ENCODE measurements around the gene TPRX1. TPM values are rescaled to one million over a fixed set of nuclear protein-coding genes. Genes with fewer than 3 reads are reported as not detected.
A peak's percentile ranks its signal among the peaks of the same experiment; 100 is the strongest.

TPRX1 gene
- total and polyA plus RNA-seq, 2 donors (not counting 1 experiment from before 2014, with no cell fraction given) = not detected

GRCh38 chr19:47848823-47849473, 44.6 kb upstream of the TPRX1 start:
- no peak overlapping the region for H3K27ac Mint-ChIP-seq
- no peaks in the 10 kb centered on the region for H4K20me1 ChIP-seq (ENCODE audit: control insufficient read depth, insufficient read depth, low read length, poor library complexity, severe bottlenecking)
- no peaks in the 10 kb centered on the region for H3K36me3 ChIP-seq (replicated peaks in 1 of 2; ENCODE audit: control extremely low read depth in 1 of 2, control insufficient read depth in 1 of 2, extremely low read depth in 1 of 2, insufficient read depth in 2 of 2, low read length in 1 of 2)
- 14% methylated on average over 11 of the region's 22 CpGs for WGBS (ENCODE audit: insufficient coverage)
- no peak overlapping the region for H2AFZ ChIP-seq (ENCODE audit: insufficient read depth, low read depth, low read length, poor library complexity, severe bottlenecking)
- POLR2A ChIA-PET = no interaction called here
- intact Hi-C loops (cut with micrococcal nuclease) = no loop called here
- ATAC-seq (ENCODE audit: low read depth) (no peak), DNase-seq (no peak)
- H3K27ac ChIP-seq (ENCODE audit: low read length in 2 of 2) = no peak overlapping the region
- H3K4me1 Mint-ChIP-seq = peaks cover 3% of the 10 kb centered on the region
- H3K9me3 Mint-ChIP-seq (ENCODE audit: insufficient read depth) = no peaks in the 10 kb centered on the region
- CTCF ChIA-PET = no interaction called here
- H3K4me3 ChIP-seq (ENCODE audit: control extremely low read depth in 1 of 5, extremely low read depth in 1 of 5, insufficient read depth in 1 of 5, low read depth in 2 of 5, low read length in 4 of 5) = no peak overlapping the region
- peaks cover 0 to 17% (median 0%) of the 10 kb centered on the region in 3 donors for H3K9me3 ChIP-seq (ENCODE audit: control extremely low read depth in 1 of 3, control insufficient read depth in 2 of 3, insufficient read depth in 1 of 3, low read length in 2 of 3)
- TF ChIP-seq EZH2 (IDR thresholded peaks at IDR 0.05; ENCODE audit: borderline replicate concordance, insufficient read depth, low read depth, low read length, poor library complexity, severe bottlenecking) (no peak), CTCF (IDR thresholded peaks at IDR 0.05) (peak; percentile 25)
- H3K4me3 Mint-ChIP-seq = no peak overlapping the region
- H3K27me3 ChIP-seq (replicated peaks in 1 of 4; ENCODE audit: control extremely low read depth in 1 of 4, control insufficient read depth in 3 of 4, insufficient read depth in 4 of 4, low read length in 3 of 4) = peaks cover 0 to 20% (median 4%) of the 10 kb centered on the region in 4 experiments
- H3K27me3 Mint-ChIP-seq = peaks cover 42% of the 10 kb centered on the region
- H3K4me2 ChIP-seq (replicated peaks; ENCODE audit: low read depth, low read length, poor library complexity, severe bottlenecking) = no peak overlapping the region
- no peaks in the 10 kb centered on the region for H3K79me2 ChIP-seq (ENCODE audit: control insufficient read depth, insufficient read depth, low read length)
- H3K4me1 ChIP-seq (ENCODE audit: control insufficient read depth in 2 of 2, insufficient read depth in 2 of 2, low read length in 2 of 2) = no peaks in the 10 kb centered on the region
- no peak overlapping the region for H3K9ac ChIP-seq (ENCODE audit: low read length)

- Mint-ChIP-seq H3K4me1 (peaks cover 3% of the 10 kb centered on the region), H3K27me3 (peaks cover 38% of the 10 kb centered on the region), H3K9me3 (ENCODE audit: insufficient read depth) (no peaks in the 10 kb centered on the region), H3K4me3 (no peak overlapping the region), H3K27ac (no peak overlapping the region)
- no peak for DNase-seq
- Histone ChIP-seq H3K9me3 (ENCODE audit: control extremely low read depth in 1 of 3, control insufficient read depth in 2 of 3, insufficient read depth in 1 of 3, low read length in 2 of 3) (peaks cover 0 to 16% (median 0%) of the 10 kb centered on the region in 3 donors), H3K27me3 (replicated peaks in 1 of 4; ENCODE audit: control extremely low read depth in 1 of 4, control insufficient read depth in 3 of 4, insufficient read depth in 4 of 4, low read length in 3 of 4) (peaks cover 0 to 16% (median 4%) of the 10 kb centered on the region in 4 experiments), H3K79me2 (ENCODE audit: control insufficient read depth, insufficient read depth, low read length) (no peaks in the 10 kb centered on the region), H3K36me3 (replicated peaks in 1 of 2; ENCODE audit: control extremely low read depth in 1 of 2, control insufficient read depth in 1 of 2, extremely low read depth in 1 of 2, insufficient read depth in 2 of 2, low read length in 1 of 2) (no peaks in the 10 kb centered on the region), H3K27ac (ENCODE audit: low read length in 2 of 2) (no peak overlapping the region), H2AFZ (ENCODE audit: insufficient read depth, low read depth, low read length, poor library complexity, severe bottlenecking) (no peak overlapping the region), H3K4me2 (replicated peaks; ENCODE audit: low read depth, low read length, poor library complexity, severe bottlenecking) (no peak overlapping the region), H3K4me1 (ENCODE audit: control insufficient read depth in 2 of 2, insufficient read depth in 2 of 2, low read length in 2 of 2) (no peaks in the 10 kb centered on the region), H3K4me3 (ENCODE audit: control extremely low read depth in 1 of 5, extremely low read depth in 1 of 5, insufficient read depth in 1 of 5, low read depth in 2 of 5, low read length in 4 of 5) (no peak overlapping the region), H4K20me1 (ENCODE audit: control insufficient read depth, insufficient read depth, low read length, poor library complexity, severe bottlenecking) (no peaks in the 10 kb centered on the region), H3K9ac (ENCODE audit: low read length) (no peak overlapping the region)
- ChIA-PET POLR2A (no interaction called here), CTCF (no interaction called here)
- TF ChIP-seq CTCF (IDR thresholded peaks at IDR 0.05) = no peak
- no peak for ATAC-seq (ENCODE audit: low read depth)
- intact Hi-C loops (cut with micrococcal nuclease) = no loop called here
- 68% methylated on average over 8 of the region's 10 CpGs for WGBS (ENCODE audit: insufficient coverage)
Observed at GRCh38 chr19:47848425-47848822, 44.1 kb upstream of the TPRX1 start.

All from B cell (primary cell).